AG04449 (cell line): ENCODE results near the gene ARHGAP26.

ENCODE experiments used
- CTCF ChIA-PET: fragments of 350-600 bp; formaldehyde crosslinking; extraction: SDS; loops from one replicate; lab custom pipeline; 2021; ENCODE audit warnings: antibody characterized with exemption; lab: Yijun Ruan, JAX
- POLR2A ChIA-PET: fragments of 400-600, 350-600 bp; formaldehyde crosslinking; extraction: SDS; loops from one replicate; lab custom pipeline; 2020; ENCODE audit warnings: antibody characterized with exemption, inconsistent platforms; lab: Yijun Ruan, JAX
- DNase-seq: peaks from one replicate; pipeline ENCODE4 v3.0.0-alpha.2; 2010; ENCODE audit warnings: low read depth, low spot score
- H3K4me3 ChIP-seq: 2 replicates; pipeline ENCODE4 v1.5.1; 2011; ENCODE audit warnings: low read depth, mild to moderate bottlenecking, control low read depth, low read length
- TF ChIP-seq, protein P1 (sequence below): IDR thresholded peaks from one replicate; pipeline ENCODE4 v1.5.1; 2011; ENCODE audit warnings: mild to moderate bottlenecking, moderate library complexity, low read length, control low read depth, inconsistent platforms; ENCODE audit not compliant: insufficient read depth; ENCODE audit errors: missing control alignments

ARHGAP26 gene

DNA sequence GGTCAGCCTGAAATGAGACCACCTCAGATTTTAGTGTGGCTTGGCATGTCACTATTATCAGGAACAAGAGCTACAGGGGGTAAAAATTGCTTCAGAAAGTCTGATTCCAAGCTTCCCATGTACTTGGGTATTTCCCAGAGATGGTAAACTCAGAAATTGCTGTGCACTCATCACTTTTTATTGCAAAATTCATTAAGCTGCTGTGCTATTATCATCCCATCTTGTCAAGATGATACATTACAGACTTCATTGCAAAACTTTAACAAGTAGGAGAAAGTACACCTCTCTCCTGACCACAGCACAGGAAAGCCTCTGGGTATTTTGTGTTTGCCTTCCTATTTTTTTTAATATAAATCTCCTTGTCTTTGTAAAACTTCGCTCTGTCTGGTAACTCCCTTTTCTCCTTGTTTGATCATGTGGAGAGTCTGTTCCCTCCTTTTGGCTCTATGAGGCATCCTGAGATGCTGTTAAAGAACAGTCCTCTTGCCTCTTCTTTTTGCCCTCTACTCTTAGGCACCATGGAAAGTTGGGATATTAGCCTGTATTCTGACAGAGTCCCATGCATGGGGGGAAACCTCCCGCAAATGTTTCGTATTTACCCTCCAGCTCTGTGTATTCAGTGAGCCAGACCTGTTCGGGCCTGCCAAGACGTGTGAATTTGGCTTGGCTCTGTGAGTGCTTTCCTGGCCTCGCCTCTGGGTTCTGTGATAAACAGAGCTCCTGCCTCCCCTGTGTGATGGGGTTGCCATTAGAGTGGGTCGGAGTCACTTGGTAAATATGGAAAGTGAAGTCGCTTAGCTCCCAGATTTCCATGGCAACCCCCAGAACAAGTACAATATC lies 372.6 kb downstream of the ARHGAP26 start:
- CTCF ChIA-PET, result no interaction called here
- TF ChIP-seq, protein P1, sequence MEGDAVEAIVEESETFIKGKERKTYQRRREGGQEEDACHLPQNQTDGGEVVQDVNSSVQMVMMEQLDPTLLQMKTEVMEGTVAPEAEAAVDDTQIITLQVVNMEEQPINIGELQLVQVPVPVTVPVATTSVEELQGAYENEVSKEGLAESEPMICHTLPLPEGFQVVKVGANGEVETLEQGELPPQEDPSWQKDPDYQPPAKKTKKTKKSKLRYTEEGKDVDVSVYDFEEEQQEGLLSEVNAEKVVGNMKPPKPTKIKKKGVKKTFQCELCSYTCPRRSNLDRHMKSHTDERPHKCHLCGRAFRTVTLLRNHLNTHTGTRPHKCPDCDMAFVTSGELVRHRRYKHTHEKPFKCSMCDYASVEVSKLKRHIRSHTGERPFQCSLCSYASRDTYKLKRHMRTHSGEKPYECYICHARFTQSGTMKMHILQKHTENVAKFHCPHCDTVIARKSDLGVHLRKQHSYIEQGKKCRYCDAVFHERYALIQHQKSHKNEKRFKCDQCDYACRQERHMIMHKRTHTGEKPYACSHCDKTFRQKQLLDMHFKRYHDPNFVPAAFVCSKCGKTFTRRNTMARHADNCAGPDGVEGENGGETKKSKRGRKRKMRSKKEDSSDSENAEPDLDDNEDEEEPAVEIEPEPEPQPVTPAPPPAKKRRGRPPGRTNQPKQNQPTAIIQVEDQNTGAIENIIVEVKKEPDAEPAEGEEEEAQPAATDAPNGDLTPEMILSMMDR, result no peak
- POLR2A ChIA-PET, result no interaction called here
- H3K4me3 ChIP-seq, result no peak overlapping the region
- no peak for DNase-seq

DNA sequence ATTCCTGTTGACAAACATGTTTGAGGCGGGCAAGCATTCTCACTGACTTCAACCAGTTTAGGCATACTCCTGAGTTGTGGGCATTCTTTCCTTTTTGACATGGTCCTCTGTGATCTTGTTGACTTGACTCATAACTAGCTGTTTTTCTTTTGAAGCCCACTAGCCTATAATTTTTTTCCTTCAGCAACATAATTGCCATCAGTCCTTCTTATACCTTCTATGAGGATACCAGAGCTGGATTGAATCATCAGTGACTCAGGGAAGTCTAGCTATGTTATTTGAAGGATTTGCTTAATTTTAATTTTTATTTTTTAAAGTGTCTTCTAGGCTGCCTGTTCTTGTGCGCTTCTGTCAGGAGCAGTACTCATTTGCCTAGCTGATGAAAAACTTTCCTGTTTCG lies 373.8 kb downstream of the ARHGAP26 start:
- no peak for DNase-seq
- CTCF ChIA-PET, result no interaction called here
- TF ChIP-seq, protein P1, result no peak
- H3K4me3 ChIP-seq, result no peak overlapping the region
- POLR2A ChIA-PET, result no interaction called here

DNA sequence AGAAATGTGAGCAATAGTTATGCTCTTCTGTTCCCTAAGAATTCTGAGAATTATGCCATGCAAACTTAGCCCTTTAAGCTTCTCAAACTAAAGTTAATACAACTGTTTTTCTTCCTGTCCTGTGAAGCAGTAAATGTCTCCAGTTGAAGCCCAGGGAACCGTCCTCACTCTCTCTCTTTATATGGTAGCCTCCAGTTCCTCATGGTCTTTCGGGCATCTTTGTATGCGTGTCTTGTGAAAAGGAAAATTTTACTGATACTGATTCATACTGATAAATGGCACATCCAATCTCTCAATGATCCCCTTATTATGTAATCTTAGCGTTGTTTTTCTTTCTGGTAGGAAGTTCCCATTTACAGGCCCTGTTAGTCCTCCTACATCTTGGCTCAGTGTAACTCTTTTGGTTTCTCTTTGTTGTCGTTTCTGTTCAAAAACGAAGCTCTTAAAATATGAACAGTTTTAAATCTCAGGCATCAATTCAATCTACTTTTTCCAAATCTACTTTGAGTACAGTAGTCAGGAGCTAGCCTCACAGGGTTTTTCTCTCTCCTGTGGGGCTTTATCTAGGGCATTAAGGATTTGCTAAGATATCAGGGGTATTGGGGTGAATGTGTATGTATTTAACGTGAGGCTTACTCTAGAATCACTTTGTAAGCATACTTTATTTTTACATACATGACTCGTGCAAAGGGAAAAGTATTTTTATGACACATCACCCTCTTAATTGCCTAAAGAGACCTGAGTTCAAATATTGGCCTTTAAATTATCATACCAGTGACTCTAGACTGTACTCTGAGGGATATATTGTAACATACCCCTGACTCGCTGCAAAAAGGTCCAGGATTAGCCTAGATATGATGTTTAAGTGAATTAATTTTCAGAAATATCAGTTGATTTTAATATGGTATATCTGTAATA lies 375.3 kb downstream of the ARHGAP26 start:
- TF ChIP-seq, protein P1, result no peak
- ChIA-PET CTCF (interaction anchor here (1.4 kb wide), 1 partner anchor 9 kb away, joined by 5 read pairs; no protein-coding TSS in a partner anchor), POLR2A (no interaction called here)
- no peak overlapping the region for H3K4me3 ChIP-seq
- DNase-seq, result no peak

DNA sequence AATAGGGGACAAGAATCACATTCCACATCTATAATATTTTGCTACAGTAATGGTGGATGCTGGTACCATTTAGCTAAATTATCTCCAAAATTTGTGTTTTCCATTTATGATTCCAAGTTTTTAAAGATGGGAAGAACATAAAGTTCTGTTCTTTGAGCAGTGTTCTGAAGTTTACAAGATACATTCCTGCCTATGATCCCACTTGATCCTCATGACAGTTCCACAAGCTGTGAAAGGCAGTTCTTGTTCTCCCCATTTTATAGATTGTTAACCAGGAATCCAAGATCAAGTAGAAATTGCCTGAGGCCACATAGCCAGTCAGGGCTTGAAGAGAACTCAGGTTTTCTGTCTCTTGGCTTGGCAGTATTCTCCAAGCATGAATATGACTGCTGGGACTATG lies 376.0 kb downstream of the ARHGAP26 start:
- TF ChIP-seq, protein P1, result no peak
- no peak for DNase-seq
- ChIA-PET POLR2A (no interaction called here), CTCF (interaction anchor here (1.4 kb wide), 1 partner anchor 8 kb away, joined by 5 read pairs; no protein-coding TSS in a partner anchor)
- no peak overlapping the region for H3K4me3 ChIP-seq

DNA sequence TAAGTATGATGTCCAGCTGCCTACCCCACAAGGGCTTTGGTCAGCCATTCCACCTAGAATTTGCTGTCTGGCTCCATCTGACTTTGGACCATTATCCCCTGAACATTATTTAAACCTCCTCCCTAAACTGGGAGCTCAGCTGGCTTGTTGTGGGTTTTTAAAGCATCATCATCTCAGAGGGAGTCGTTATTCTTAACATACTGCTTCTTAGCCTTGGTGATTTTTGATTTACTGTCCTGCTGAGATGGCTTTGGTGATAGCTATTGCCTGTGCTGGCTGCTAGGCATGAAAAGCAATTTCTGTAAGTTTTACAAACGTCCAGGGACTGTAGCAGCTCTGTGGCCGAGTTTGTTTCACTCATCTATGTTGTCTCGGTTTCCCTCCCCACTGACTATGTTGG lies 377.2 kb downstream of the ARHGAP26 start:
- TF ChIP-seq, protein P1, result no peak
- DNase-seq, result no peak
- CTCF ChIA-PET, result interaction anchor here (1.2 kb wide), 1 partner anchor 8 kb away, joined by 4 read pairs; no protein-coding TSS in a partner anchor
- H3K4me3 ChIP-seq, result no peak overlapping the region
- POLR2A ChIA-PET, result no interaction called here
